Memory B cell (primary cell): Measurements from ENCODE around the gene MED12.
"Not testable (repeated sequence)": the region's sequence is repeated elsewhere in the genome, so short reads cannot be mapped to it uniquely, and the experiment has no call there.

Experiments
- ATAC-seq: fragments of 150-1000 bp; cut with Tn5 transposase; 2 replicates; pipeline ENCODE4 v1.10.0; 2021; ENCODE audit warnings: low read depth, mild to moderate bottlenecking, moderate library complexity
- DNase-seq, 2 donors: peaks; one replicate each; pipeline ENCODE4 v3.0.0; 2022; ENCODE audit warnings: low spot score in 2 of 2
- H3K27ac Mint-ChIP-seq: one replicate; pipeline ENCODE4 v1.8.0; 2022; ENCODE audit warnings: mild to moderate bottlenecking, moderate library complexity, mixed read lengths
- H3K27me3 Mint-ChIP-seq: one replicate; pipeline ENCODE4 v1.8.0; 2022; ENCODE audit warnings: mixed read lengths
- H3K36me3 Mint-ChIP-seq: one replicate; pipeline ENCODE4 v1.8.0; 2022; ENCODE audit warnings: mild to moderate bottlenecking, mixed read lengths
- H3K4me1 Mint-ChIP-seq: one replicate; pipeline ENCODE4 v1.8.0; 2022; ENCODE audit warnings: mixed read lengths
- H3K4me3 Mint-ChIP-seq: one replicate; pipeline ENCODE4 v1.8.0; 2022; ENCODE audit warnings: mild to moderate bottlenecking, moderate library complexity, mixed read lengths
- H3K9me3 Mint-ChIP-seq: one replicate; pipeline ENCODE4 v1.8.0; 2022; ENCODE audit warnings: mixed read lengths

MED12 gene

GRCh38 chrX:71162981-71163380 lies 44.6 kb downstream of the MED12 start:
- Mint-ChIP-seq H3K4me3 (no peak overlapping the region), H3K9me3 (no peaks in the 10 kb centered on the region), H3K27me3 (no peaks in the 10 kb centered on the region), H3K36me3 (peaks cover 10% of the 10 kb centered on the region), H3K27ac (peak overlapping the region; percentile 60), H3K4me1 (peaks cover 7% of the 10 kb centered on the region)
- no peak for ATAC-seq
- DNase-seq = no peak

- no peak for DNase-seq
- Mint-ChIP-seq H3K36me3 (peaks cover 8% of the 10 kb centered on the region), H3K4me3 (no peak overlapping the region), H3K4me1 (peaks cover 5% of the 10 kb centered on the region), H3K9me3 (no peaks in the 10 kb centered on the region), H3K27me3 (no peaks in the 10 kb centered on the region), H3K27ac (no peak overlapping the region)
- no peak for ATAC-seq
Observed at GRCh38 chrX:71164071-71164470, 45.7 kb downstream of the MED12 start.

DNA sequence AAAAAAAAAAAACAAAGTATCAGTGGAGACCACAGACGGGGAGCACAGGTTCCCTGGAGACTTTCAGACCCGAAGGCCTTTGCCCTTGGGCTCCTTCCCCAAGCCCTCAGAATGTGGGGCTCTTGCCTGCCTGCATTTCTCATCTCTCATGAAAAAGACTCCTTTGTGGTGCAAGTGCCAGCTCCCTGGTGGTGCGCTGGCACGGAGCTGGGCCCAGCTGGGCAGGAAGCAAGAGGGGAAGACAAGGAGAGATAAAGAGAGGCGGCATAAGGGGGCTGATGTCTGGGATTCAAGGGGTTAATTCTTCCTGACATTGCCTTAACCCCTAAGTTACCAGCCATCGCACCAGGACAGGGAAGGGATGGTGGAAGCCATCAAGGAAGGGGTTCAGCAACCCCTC lies 48.1 kb downstream of the MED12 start:
- ATAC-seq (no peak), DNase-seq (no peak)
- Mint-ChIP-seq H3K4me1 (peaks cover 10% of the 10 kb centered on the region), H3K27ac (no peak overlapping the region), H3K36me3 (peaks cover 9% of the 10 kb centered on the region), H3K27me3 (no peaks in the 10 kb centered on the region), H3K4me3 (no peak overlapping the region), H3K9me3 (no peaks in the 10 kb centered on the region)

GRCh38 chrX:71167031-71167781 lies 48.8 kb downstream of the MED12 start:
- H3K36me3 Mint-ChIP-seq = peaks cover 7% of the 10 kb centered on the region
- no peak overlapping the region for H3K4me3 Mint-ChIP-seq
- peak overlapping the region; percentile 65 for H3K27ac Mint-ChIP-seq

DNA sequence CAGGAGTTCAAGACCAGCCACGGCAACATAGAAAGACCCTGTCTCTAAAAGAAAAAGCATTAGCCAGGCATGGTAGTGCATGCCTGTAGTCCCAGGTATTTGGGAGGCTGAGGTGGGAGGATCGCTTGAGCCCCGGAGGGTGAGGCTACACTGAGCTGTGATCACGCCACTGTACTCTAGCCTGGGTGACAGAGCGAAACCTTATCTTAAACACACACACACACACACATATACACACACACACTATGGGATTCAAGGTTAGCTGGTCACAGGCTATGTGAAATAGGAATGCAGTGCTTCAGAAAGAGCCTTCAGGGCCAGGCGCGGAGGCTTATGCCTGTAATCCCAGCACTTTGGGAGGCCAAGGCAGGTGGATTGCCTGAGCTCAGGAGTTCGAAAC lies 49.7 kb downstream of the MED12 start:
- Mint-ChIP-seq H3K9me3 (no peaks in the 10 kb centered on the region), H3K4me1 (peaks cover 8% of the 10 kb centered on the region), H3K4me3 (no peak overlapping the region), H3K27ac (peak overlapping the region; percentile 65), H3K27me3 (no peaks in the 10 kb centered on the region), H3K36me3 (peaks cover 7% of the 10 kb centered on the region)
- DNase-seq (no peak), ATAC-seq (no peak)

More at GRCh38 chrX:71167031-71167781, 48.8 kb downstream of the MED12 start:
- ATAC-seq (no peak), DNase-seq (no peak)
- Mint-ChIP-seq H3K4me1 (peaks cover 11% of the 10 kb centered on the region), H3K27me3 (no peaks in the 10 kb centered on the region), H3K9me3 (no peaks in the 10 kb centered on the region)

GRCh38 chrX:71169586-71169985 lies 51.2 kb downstream of the MED12 start:
- Mint-ChIP-seq H3K4me3 (no peak overlapping the region), H3K27ac (no peak overlapping the region), H3K36me3 (peaks cover 11% of the 10 kb centered on the region), H3K9me3 (no peaks in the 10 kb centered on the region), H3K4me1 (peaks cover 11% of the 10 kb centered on the region), H3K27me3 (no peaks in the 10 kb centered on the region)
- ATAC-seq (no peak), DNase-seq (no peak)

- ATAC-seq (no peak), DNase-seq (no peak)
- peaks cover 11% of the 10 kb centered on the region for H3K36me3 Mint-ChIP-seq
- H3K9me3 Mint-ChIP-seq = no peaks in the 10 kb centered on the region
- no peak overlapping the region for H3K27ac Mint-ChIP-seq
- H3K4me1 Mint-ChIP-seq = peaks cover 11% of the 10 kb centered on the region
- no peak overlapping the region for H3K4me3 Mint-ChIP-seq
- no peaks in the 10 kb centered on the region for H3K27me3 Mint-ChIP-seq
Observed at GRCh38 chrX:71170660-71171059, 52.3 kb downstream of the MED12 start.

GRCh38 chrX:71171110-71171801 lies 52.9 kb downstream of the MED12 start:
- no peaks in the 10 kb centered on the region for H3K27me3 Mint-ChIP-seq
- ATAC-seq (no peak), DNase-seq (no peak)
- peaks cover 11% of the 10 kb centered on the region for H3K4me1 Mint-ChIP-seq
- H3K9me3 Mint-ChIP-seq = no peaks in the 10 kb centered on the region
- peaks cover 11% of the 10 kb centered on the region for H3K36me3 Mint-ChIP-seq
- H3K4me3 Mint-ChIP-seq = no peak overlapping the region
- H3K27ac Mint-ChIP-seq = no peak overlapping the region

DNA sequence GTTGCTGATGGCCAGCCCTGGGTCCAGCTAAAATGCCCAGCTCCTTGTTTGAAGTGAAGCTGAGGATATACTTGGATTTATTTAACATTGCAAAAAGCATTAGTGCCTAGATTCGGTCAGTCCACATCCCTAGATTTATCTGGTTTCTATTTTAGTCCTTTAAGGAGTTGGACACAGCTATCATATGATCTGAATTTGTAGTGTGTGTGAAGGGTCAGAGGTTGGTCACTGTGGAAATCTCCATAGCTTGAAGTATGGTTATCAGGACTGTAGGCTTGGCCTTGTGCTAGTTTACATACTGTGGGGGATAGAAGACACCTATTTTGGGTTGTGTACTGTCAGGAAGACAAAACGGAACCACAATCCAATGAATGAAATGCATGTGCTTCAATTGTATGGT lies 55.0 kb downstream of the MED12 start:
- peaks cover 9% of the 10 kb centered on the region for H3K4me1 Mint-ChIP-seq
- H3K27ac Mint-ChIP-seq = no peak overlapping the region
- H3K9me3 Mint-ChIP-seq = no peaks in the 10 kb centered on the region
- H3K4me3 Mint-ChIP-seq = no peak overlapping the region
- no peaks in the 10 kb centered on the region for H3K27me3 Mint-ChIP-seq
- ATAC-seq = no peak
- DNase-seq = no peak
- peaks cover 9% of the 10 kb centered on the region for H3K36me3 Mint-ChIP-seq

- no peaks in the 10 kb centered on the region for H3K9me3 Mint-ChIP-seq
- no peaks in the 10 kb centered on the region for H3K27me3 Mint-ChIP-seq
- no peak overlapping the region for H3K27ac Mint-ChIP-seq
- peaks cover 12% of the 10 kb centered on the region for H3K4me1 Mint-ChIP-seq
- H3K36me3 Mint-ChIP-seq = peaks cover 9% of the 10 kb centered on the region
- ATAC-seq (no peak), DNase-seq (no peak)
- no peak overlapping the region for H3K4me3 Mint-ChIP-seq
Observed at GRCh38 chrX:71174795-71175194, 56.4 kb downstream of the MED12 start.

- no peaks in the 10 kb centered on the region for H3K27me3 Mint-ChIP-seq
- peaks cover 9% of the 10 kb centered on the region for H3K36me3 Mint-ChIP-seq
- DNase-seq (no peak), ATAC-seq (no peak)
- H3K9me3 Mint-ChIP-seq = no peaks in the 10 kb centered on the region
- H3K4me1 Mint-ChIP-seq = peaks cover 10% of the 10 kb centered on the region
- no peak overlapping the region for H3K27ac Mint-ChIP-seq
- H3K4me3 Mint-ChIP-seq = no peak overlapping the region
Observed at GRCh38 chrX:71175531-71175930, 57.1 kb downstream of the MED12 start.

GRCh38 chrX:71177327-71177726 lies 58.9 kb downstream of the MED12 start:
- ATAC-seq (no peak), DNase-seq (no peak)
- no peak overlapping the region for H3K27ac Mint-ChIP-seq
- H3K36me3 Mint-ChIP-seq = peaks cover 7% of the 10 kb centered on the region
- no peaks in the 10 kb centered on the region for H3K27me3 Mint-ChIP-seq
- peaks cover 6% of the 10 kb centered on the region for H3K4me1 Mint-ChIP-seq
- H3K4me3 Mint-ChIP-seq = no peak overlapping the region
- H3K9me3 Mint-ChIP-seq = no peaks in the 10 kb centered on the region

- Mint-ChIP-seq H3K9me3 (no peaks in the 10 kb centered on the region), H3K36me3 (peaks cover 4% of the 10 kb centered on the region), H3K27ac (no peak overlapping the region), H3K27me3 (no peaks in the 10 kb centered on the region), H3K4me3 (no peak overlapping the region), H3K4me1 (peaks cover 3% of the 10 kb centered on the region)
- peak; percentile 29 to 46 for DNase-seq
- no peak for ATAC-seq
Observed at GRCh38 chrX:71178908-71179307, 60.5 kb downstream of the MED12 start.

DNA sequence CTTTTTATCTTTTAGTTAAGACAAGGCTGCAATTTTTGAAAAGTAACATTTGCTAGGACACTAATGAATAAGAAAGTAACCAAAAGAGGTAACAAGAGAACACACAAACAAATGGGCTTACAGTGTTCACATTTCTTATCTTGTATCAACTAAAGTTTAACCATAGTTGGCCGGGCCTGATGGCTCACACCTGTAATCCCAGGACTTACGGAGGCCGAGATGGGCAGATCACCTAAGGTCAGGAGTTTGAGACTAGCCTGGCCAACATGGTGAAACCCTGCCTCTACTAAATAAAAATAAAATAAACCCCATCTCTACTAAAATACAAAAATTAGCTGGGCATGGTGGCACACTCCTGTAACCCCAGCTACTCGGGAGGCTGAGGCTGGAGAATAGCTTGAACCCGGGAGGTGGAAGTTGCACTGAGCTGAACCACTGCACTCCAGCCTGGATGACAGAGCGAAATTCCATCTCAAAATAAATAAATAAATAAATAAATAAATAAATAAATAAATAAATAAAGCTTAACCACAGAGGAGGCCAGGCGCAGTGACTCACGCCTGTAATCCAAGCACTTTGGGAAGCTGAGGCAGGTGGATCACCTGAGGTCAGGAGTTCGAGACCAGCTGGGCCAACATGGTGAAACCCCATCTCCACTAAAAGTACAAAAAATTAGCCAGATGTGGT lies 62.3 kb downstream of the MED12 start:
- not testable (repeated sequence) for H3K36me3 Mint-ChIP-seq, ATAC-seq, H3K4me3 Mint-ChIP-seq, H3K4me1 Mint-ChIP-seq, DNase-seq, H3K9me3 Mint-ChIP-seq, H3K27me3 Mint-ChIP-seq
- H3K27ac Mint-ChIP-seq = peak overlapping the region; percentile 38
